GM23248 (cell line): ENCODE data around the gene RAB33B. TPM values are rescaled to one million over a fixed set of nuclear protein-coding genes. Genes with fewer than 3 reads are reported as not detected.
A peak's percentile ranks its signal among the peaks of the same experiment; 100 is the strongest.
"Not testable (repeated sequence)": the region's sequence is repeated elsewhere in the genome, so short reads cannot be mapped to it uniquely, and the experiment has no call there.

Source experiments
- DNase-seq: peaks from one replicate; pipeline ENCODE4 v3.0.0-alpha.2; 2015
- H2AFZ ChIP-seq: fragments of 200-600 bp; sonication (generic); 2 replicates; pipeline ENCODE4 v1.6.1; 2016; ENCODE audit warnings: antibody characterized with exemption
- H3F3A ChIP-seq: fragments of 200-600 bp; sonication (generic); 2 replicates; pipeline ENCODE4 v1.6.1; 2016; ENCODE audit warnings: mild to moderate bottlenecking, antibody characterized with exemption, mixed run types; ENCODE audit not compliant: insufficient read depth
- H3K27ac ChIP-seq: fragments of 200-600 bp; sonication (generic); 2 replicates; pipeline ENCODE4 v1.5.1; 2016; ENCODE audit warnings: mild to moderate bottlenecking
- H3K27me3 ChIP-seq: fragments of 200-600 bp; sonication (generic); replicated peaks from 2 replicates; pipeline ENCODE4 v1.6.1; 2016; ENCODE audit warnings: mild to moderate bottlenecking; ENCODE audit not compliant: insufficient read depth
- H3K36me3 ChIP-seq: fragments of 200-600 bp; sonication (generic); 2 replicates; pipeline ENCODE4 v1.6.1; 2016; ENCODE audit warnings: low read depth, mild to moderate bottlenecking
- H3K4me1 ChIP-seq: fragments of 200-600 bp; sonication (generic); 2 replicates; pipeline ENCODE4 v1.6.1; 2016; ENCODE audit warnings: mild to moderate bottlenecking; ENCODE audit not compliant: insufficient read depth
- H3K4me2 ChIP-seq: fragments of 200-600 bp; sonication (generic); one replicate; pipeline ENCODE4 v1.6.1; 2016; ENCODE audit warnings: mild to moderate bottlenecking; ENCODE audit not compliant: unreplicated experiment
- H3K4me3 ChIP-seq: fragments of 200-600 bp; sonication (generic); 2 replicates; pipeline ENCODE4 v1.5.1; 2016; ENCODE audit warnings: mild to moderate bottlenecking
- H3K79me2 ChIP-seq: fragments of 200-600 bp; sonication (generic); 2 replicates; pipeline ENCODE4 v1.6.1; 2016; ENCODE audit warnings: mild to moderate bottlenecking; ENCODE audit not compliant: insufficient read depth
- H3K9ac ChIP-seq: fragments of 200-600 bp; sonication (generic); 2 replicates; pipeline ENCODE4 v1.6.1; 2016; ENCODE audit warnings: mild to moderate bottlenecking
- H3K9me2 ChIP-seq: fragments of 200-600 bp; sonication (generic); 2 replicates; pipeline ENCODE4 v1.6.1; 2016; ENCODE audit warnings: mixed run types, mild to moderate bottlenecking, moderate library complexity; ENCODE audit not compliant: insufficient read depth
- H3K9me3 ChIP-seq: fragments of 200-600 bp; sonication (generic); one replicate; pipeline ENCODE4 v1.6.1; 2017; ENCODE audit warnings: low read depth
- H4K20me1 ChIP-seq: fragments of 200-600 bp; sonication (generic); 2 replicates; pipeline ENCODE4 v1.6.0; 2016; ENCODE audit not compliant: insufficient read depth
- EZH2 ChIP-seq: fragments of 200-600 bp; sonication (generic); IDR thresholded peaks from 2 replicates; pipeline ENCODE4 v1.6.1; 2018; ENCODE audit warnings: antibody characterized with exemption, mild to moderate bottlenecking; ENCODE audit not compliant: insufficient read depth, poor library complexity, severe bottlenecking
- EZH2phosphoT487 ChIP-seq: fragments of 200-600 bp; sonication (generic); IDR thresholded peaks from 2 replicates; pipeline ENCODE4 v1.6.1; 2018; ENCODE audit warnings: antibody characterized with exemption, moderate library complexity, mild to moderate bottlenecking, low read depth; ENCODE audit not compliant: insufficient read depth
- WGBS, 2 experiments: methylation state at CpG; one replicate each; pipeline ENCODE4 v1.1.6; 2015 to 2017; ENCODE audit warnings: low lambda C conversion rate in 2 of 2, low coverage in 1 of 2; ENCODE audit errors: missing lambda C conversion rate in 2 of 2; 5-methylcytosine and 5-hydroxymethylcytosine counted together
- in situ Hi-C: fragments of 300-500 bp; cut with MboI; formaldehyde crosslinking; loops from 2 replicates; pipeline ENCODE4 v1.15.0; 2020
- polyA plus RNA-seq: library from polyadenylated mRNA; unstranded; fragments of >200 nt; fragmentation: Nextera tagmentation; extraction: Ambion mirVana; gene quantifications from 2 replicates; pipeline ENCODE4 v1.2.1, GENCODE V29; 2016
- total RNA-seq: library from RNA; depleted of rRNA; stranded (reverse); fragments of >200 nt; shearing (Covaris generic); gene quantifications from 2 replicates; pipeline ENCODE4 v1.2.3, GENCODE V29; 2014

RAB33B gene
- total and polyA plus RNA-seq, 2 experiments from 2014 or later: 11.6 to 13.2 TPM

DNA sequence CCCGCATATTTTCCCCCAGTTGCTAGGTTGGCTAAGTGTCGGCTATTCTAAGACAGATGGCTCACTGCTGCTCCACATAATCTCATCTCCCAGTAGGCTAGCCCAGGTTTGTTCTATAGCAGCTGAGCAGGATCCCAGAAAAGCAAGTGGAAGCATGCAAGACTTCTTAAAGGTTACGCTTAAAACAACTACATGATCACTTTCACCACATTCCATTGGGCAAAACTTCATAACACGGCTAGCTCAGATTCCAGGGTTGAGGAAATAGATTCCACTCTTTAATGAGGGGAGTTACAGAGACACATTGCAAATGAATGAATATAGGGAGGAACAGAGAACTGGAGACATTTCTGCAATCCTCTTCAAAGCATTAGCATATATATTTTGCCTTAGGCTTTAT lies 12.9 kb upstream of the RAB33B start:
- 97 to 99% methylated on average over 4 of the region's 4 CpGs for WGBS, 2 experiments
- H2AFZ ChIP-seq: no peak overlapping the region
- no peaks in the 10 kb centered on the region for H3K4me1 ChIP-seq
- H3K4me2 ChIP-seq: no peak overlapping the region
- H3K9me2 ChIP-seq: no peaks in the 10 kb centered on the region
- DNase-seq: no peak
- H3K36me3 ChIP-seq: peaks cover 22% of the 10 kb centered on the region; the same call in 1 of the 2 replicates
- H3K27ac ChIP-seq: no peak overlapping the region
- H3K9ac ChIP-seq: no peak overlapping the region
- peaks cover 7% of the 10 kb centered on the region for H3K9me3 ChIP-seq
- H3K4me3 ChIP-seq: no peak overlapping the region
- H3K27me3 ChIP-seq: no peaks in the 10 kb centered on the region
- H3F3A ChIP-seq: no peaks in the 10 kb centered on the region
- TF ChIP-seq EZH2phosphoT487 (no peak), EZH2 (no peak)
- no peaks in the 10 kb centered on the region for H3K79me2 ChIP-seq
- no peaks in the 10 kb centered on the region for H4K20me1 ChIP-seq
- in situ Hi-C loops: no loop called here

DNA sequence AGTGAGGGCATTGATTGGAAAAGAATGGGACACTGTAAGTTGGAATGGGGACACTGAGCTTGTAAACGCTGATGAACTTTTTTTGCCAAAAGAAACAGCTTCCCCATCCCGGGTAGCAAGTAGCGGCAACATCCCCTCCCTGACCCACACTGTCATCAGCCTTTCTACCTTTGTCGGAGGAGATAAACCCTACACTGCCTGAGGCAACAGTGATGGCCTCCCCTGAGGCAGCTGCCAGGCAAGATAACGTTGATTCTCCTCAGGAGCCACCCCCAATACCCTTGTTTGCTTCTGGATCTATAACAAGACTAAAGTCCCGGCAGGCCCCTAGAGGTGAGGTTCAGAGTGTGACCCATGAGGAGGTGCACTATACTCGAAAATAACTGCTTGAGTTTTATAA lies 10.3 kb upstream of the RAB33B start:
- no peak for DNase-seq
- Histone ChIP-seq H4K20me1 (no peaks in the 10 kb centered on the region), H3K9me2 (no peaks in the 10 kb centered on the region), H3K36me3 (0 out of 2 replicates have a peak, but pooled peaks cover 8% of the 10 kb centered on the region), H3K4me2 (no peak overlapping the region), H3K4me1 (no peaks in the 10 kb centered on the region), H3K27me3 (no peaks in the 10 kb centered on the region), H3K4me3 (no peak overlapping the region), H3K79me2 (no peaks in the 10 kb centered on the region; the same call in 1 of the 2 replicates), H3K9ac (no peak overlapping the region), H3K9me3 (peaks cover 7% of the 10 kb centered on the region), H3F3A (no peaks in the 10 kb centered on the region), H2AFZ (no peak overlapping the region), H3K27ac (no peak overlapping the region)
- 94 to 96% methylated on average over 7 of the region's 7 CpGs for WGBS, 2 experiments
- TF ChIP-seq EZH2phosphoT487: no peak
- no peak for TF ChIP-seq EZH2
- in situ Hi-C loops: no loop called here

DNA sequence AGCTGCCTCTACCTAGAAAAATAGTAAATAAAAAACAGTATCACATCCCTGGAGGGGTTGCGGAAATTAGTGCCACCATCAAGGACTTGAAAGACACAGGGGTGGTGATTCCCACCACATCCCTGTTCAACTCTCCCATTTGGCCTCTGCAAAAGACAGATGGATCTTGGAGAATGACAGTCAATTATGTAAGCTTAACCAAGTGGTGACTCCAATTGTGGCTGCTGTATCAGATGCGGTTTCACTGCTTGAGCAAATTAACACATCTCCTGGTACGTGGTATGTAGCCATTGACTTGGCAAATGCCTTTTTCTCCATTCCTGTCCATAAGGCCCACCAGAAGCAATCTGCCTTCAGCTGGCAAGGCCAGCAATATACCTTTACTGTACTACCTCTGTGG lies 9.0 kb upstream of the RAB33B start:
- H3K9me2 ChIP-seq, H3K27me3 ChIP-seq, H3K4me1 ChIP-seq, H3K79me2 ChIP-seq, H3F3A ChIP-seq, H3K4me2 ChIP-seq, H4K20me1 ChIP-seq, DNase-seq, H2AFZ ChIP-seq, H3K9me3 ChIP-seq, H3K36me3 ChIP-seq, H3K9ac ChIP-seq, H3K27ac ChIP-seq, in situ Hi-C loops, H3K4me3 ChIP-seq: not testable (repeated sequence)
- WGBS, 2 experiments: 77 to 81% methylated on average over 3 of the region's 3 CpGs

- WGBS, 2 experiments: 97 to 98% methylated on average over 4 of the region's 4 CpGs
- H3K4me3 ChIP-seq, H4K20me1 ChIP-seq, H3K9me2 ChIP-seq, H3K36me3 ChIP-seq, H3K27me3 ChIP-seq, DNase-seq, H2AFZ ChIP-seq, H3K4me1 ChIP-seq, H3K27ac ChIP-seq, H3K9me3 ChIP-seq, H3K9ac ChIP-seq, H3K4me2 ChIP-seq, in situ Hi-C loops, H3F3A ChIP-seq: not testable (repeated sequence)
- H3K79me2 ChIP-seq: peaks cover 26% of the 10 kb centered on the region
These were observed 6.8 kb upstream of the RAB33B start for GRCh38 chr4:139447078-139447477.

GRCh38 chr4:139450586-139450985 lies 3.3 kb upstream of the RAB33B start:
- H3K27ac ChIP-seq: no peak overlapping the region
- in situ Hi-C loops: no loop called here
- H3K9me3 ChIP-seq: no peaks in the 10 kb centered on the region
- H3K36me3 ChIP-seq: no peaks in the 10 kb centered on the region
- peaks cover 17% of the 10 kb centered on the region for H3K4me1 ChIP-seq
- peaks cover 46% of the 10 kb centered on the region for H3K79me2 ChIP-seq
- DNase-seq: peak; percentile 45
- 91 to 92% methylated on average over 2 of the region's 2 CpGs for WGBS, 2 experiments
- H3K9me2 ChIP-seq: no peaks in the 10 kb centered on the region
- H3K4me3 ChIP-seq: no peak overlapping the region
- H2AFZ ChIP-seq: no peak overlapping the region
- no peaks in the 10 kb centered on the region for H3K27me3 ChIP-seq
- no peaks in the 10 kb centered on the region for H4K20me1 ChIP-seq
- H3K4me2 ChIP-seq: no peak overlapping the region
- H3K9ac ChIP-seq: no peak overlapping the region
- H3F3A ChIP-seq: peaks cover 19% of the 10 kb centered on the region
- TF ChIP-seq EZH2phosphoT487 (no peak), EZH2 (no peak)
